ENCODE data around the gene IFITM5. TPM values are rescaled to one million over a fixed set of nuclear protein-coding genes. Genes with fewer than 3 reads are reported as not detected.

The IFITM5 gene
- polyA plus RNA-seq, 1 donor from 2014 or later: not detected

- Histone ChIP-seq H3K9ac (ENCODE audit: low read length) (no peak overlapping the region), H3K9me3 (ENCODE audit: low read length) (no peaks in the 10 kb centered on the region), H3K36me3 (ENCODE audit: insufficient read depth, low read length) (no peaks in the 10 kb centered on the region), H3F3A (ENCODE audit: insufficient read depth, low read length, poor library complexity, severe bottlenecking) (no peaks in the 10 kb centered on the region), H3K4me3 (ENCODE audit: low read length) (no peak overlapping the region), H3K9me2 (ENCODE audit: insufficient read depth, low read length) (no peaks in the 10 kb centered on the region), H3K27me3 (ENCODE audit: insufficient read depth, low read depth, low read length) (no peaks in the 10 kb centered on the region), H2AFZ (ENCODE audit: low read depth, low read length) (no peak overlapping the region), H3K79me2 (replicated peaks; ENCODE audit: insufficient read depth, low read length) (no peaks in the 10 kb centered on the region), H3K27ac (ENCODE audit: low read length) (no peak overlapping the region), H3K4me2 (ENCODE audit: low read length) (no peak overlapping the region), H4K20me1 (ENCODE audit: insufficient read depth) (no peaks in the 10 kb centered on the region)
- TF ChIP-seq EP300 (conservative IDR thresholded peaks at IDR 0.05; ENCODE audit: poor library complexity, severe bottlenecking) (no peak), POLR2AphosphoS5 (IDR thresholded peaks at IDR 0.05) (no peak), TAF1 (IDR thresholded peaks at IDR 0.05; ENCODE audit: low read depth) (no peak), RAD21 (conservative IDR thresholded peaks at IDR 0.05) (no peak), EZH2 (IDR thresholded peaks at IDR 0.05; ENCODE audit: borderline replicate concordance, insufficient read depth, low read length, poor library complexity, severe bottlenecking) (no peak), MXI1 (conservative IDR thresholded peaks at IDR 0.05; ENCODE audit: poor library complexity, severe bottlenecking) (no peak), SMC3 (conservative IDR thresholded peaks at IDR 0.05; ENCODE audit: poor library complexity) (no peak), REST (IDR thresholded peaks at IDR 0.05; ENCODE audit: borderline replicate concordance) (no peak), CTCF (IDR thresholded peaks at IDR 0.05; ENCODE audit: poor library complexity, severe bottlenecking) (no peak)
Observed at GRCh38 chr11:255176-255575, 44.1 kb downstream of the IFITM5 start.

GRCh38 chr11:253886-254270 lies 45.4 kb downstream of the IFITM5 start:
- Histone ChIP-seq H3K27ac (ENCODE audit: low read length) (no peak overlapping the region), H3K4me3 (ENCODE audit: low read length) (no peak overlapping the region), H3F3A (ENCODE audit: insufficient read depth, low read length, poor library complexity, severe bottlenecking) (no peaks in the 10 kb centered on the region), H3K4me2 (ENCODE audit: low read length) (no peak overlapping the region), H4K20me1 (ENCODE audit: insufficient read depth) (no peaks in the 10 kb centered on the region), H3K27me3 (ENCODE audit: insufficient read depth, low read depth, low read length) (no peaks in the 10 kb centered on the region), H2AFZ (ENCODE audit: low read depth, low read length) (no peak overlapping the region), H3K36me3 (ENCODE audit: insufficient read depth, low read length) (no peaks in the 10 kb centered on the region), H3K9me3 (ENCODE audit: low read length) (no peaks in the 10 kb centered on the region), H3K9ac (ENCODE audit: low read length) (no peak overlapping the region), H3K79me2 (replicated peaks; ENCODE audit: insufficient read depth, low read length) (no peaks in the 10 kb centered on the region), H3K9me2 (ENCODE audit: insufficient read depth, low read length) (no peaks in the 10 kb centered on the region)
- TF ChIP-seq RAD21 (conservative IDR thresholded peaks at IDR 0.05): no peak
